GM21786 (cell line): ENCODE data around the gene NUDT3.
"Not testable (repeated sequence)": the region's sequence is repeated elsewhere in the genome, so short reads cannot be mapped to it uniquely, and the experiment has no call there.

Experiments
- ATAC-seq: cut with Tn5 transposase; IDR thresholded peaks from one replicate; pipeline ENCODE4 v1.9.1; 2021; ENCODE audit not compliant: unreplicated experiment

Gene NUDT3

GRCh38 chr6:34392497-34393190, at the start of gene NUDT3:
TSS of gene NUDT3 (minus strand) at chr6:34392669. CDS start at chr6:34392362, 307 bp downstream.
- peak; percentile 86 for ATAC-seq

DNA sequence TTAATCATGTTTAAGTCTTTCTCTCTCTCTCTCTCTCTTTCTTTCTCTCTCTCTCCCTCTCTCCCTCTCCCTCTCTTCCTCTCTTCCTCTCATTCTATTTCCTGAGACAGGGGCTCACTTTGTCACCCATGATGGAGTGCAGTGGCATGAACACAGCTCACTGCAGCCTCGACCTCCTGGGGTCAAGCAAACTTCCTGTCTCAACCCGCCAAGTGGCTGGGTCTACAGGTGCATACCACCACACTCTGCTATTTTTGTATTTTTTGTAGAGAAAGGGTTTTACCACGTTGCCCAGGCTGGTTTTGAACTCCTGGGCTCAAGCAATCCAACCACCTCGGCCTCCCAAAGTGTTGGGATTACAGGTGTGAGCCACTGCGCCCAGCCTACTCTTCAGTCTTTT, 49.1 kb upstream of the NUDT3 start:
- ATAC-seq = no peak

- no peak for ATAC-seq
These were observed 47.0 kb upstream of the NUDT3 start for GRCh38 chr6:34439442-34439841.

DNA sequence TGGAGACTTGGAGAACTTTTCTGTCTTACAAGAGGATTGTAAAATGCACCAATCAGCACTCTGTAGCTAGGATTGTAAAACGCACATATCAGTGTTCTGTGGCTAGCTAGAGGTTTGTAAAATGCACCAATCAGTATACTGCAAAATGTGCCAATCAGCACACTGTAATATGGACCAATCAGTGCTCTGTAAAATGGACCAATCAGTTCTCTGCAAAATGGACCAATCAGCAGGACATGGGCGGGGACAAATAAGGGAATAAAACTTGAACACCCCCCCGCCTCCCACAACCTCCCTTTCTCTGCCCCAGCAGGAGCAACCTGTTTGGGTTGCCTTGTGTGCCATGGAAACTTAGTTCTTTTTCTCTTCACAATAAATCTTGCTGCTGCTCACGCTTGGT, 46.2 kb upstream of the NUDT3 start:
- ATAC-seq = no peak

DNA sequence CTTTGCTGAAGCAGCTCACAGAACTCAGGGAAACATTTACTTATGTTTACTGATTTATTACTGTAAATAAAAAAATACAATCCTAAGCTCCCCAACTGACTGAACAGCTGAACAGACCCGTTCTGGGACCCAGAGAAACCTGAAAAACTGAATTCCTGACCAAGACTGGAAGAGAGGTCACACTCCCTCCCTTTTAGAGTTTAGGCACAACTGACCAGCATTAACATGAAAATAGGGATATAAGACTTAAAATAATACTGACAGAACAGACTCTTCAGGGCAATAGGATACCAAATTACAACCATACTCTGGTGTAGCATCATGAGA, 45.1 kb upstream of the NUDT3 start:
- ATAC-seq = no peak

DNA sequence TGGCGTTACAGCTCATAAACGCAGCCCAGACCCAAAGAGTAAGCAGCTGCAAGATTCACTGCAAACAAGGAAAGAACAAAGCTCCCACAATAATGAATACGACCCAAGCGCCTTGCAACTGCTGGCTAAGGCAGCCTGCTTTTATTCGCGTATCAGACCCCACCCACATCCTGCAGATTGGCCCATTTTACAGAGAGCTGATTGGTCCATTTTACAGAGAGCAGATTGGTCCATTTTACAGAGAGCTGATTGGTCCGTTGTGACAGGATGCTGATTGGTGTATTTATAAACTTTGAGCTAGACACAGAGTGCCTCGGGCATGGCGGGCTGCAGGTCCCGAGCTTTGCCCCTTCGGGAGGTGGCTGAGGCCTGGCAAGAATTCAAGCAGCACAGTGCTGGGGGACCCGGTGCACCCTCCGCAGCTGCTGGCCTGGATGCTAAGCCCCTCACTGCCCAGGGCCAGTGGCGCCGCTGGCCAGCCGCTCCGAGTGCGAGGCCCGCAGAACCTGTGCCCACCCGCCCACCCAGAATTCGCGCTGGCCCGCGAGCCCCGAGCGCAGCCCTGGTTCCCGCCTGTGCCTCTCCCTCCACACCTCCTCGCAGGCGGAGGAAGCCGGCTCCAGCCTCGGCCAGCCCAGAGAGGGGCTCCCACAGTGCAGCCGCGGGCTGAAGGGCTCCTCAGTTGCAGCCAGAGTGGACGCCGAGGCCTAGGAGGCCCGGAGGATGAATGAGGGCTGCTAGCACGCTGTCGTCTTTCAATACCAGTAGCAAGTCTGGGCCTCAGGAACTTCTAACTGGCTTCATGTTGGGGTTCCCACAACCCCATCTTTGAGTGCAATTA, 44.6 kb upstream of the NUDT3 start:
- ATAC-seq = no peak

DNA sequence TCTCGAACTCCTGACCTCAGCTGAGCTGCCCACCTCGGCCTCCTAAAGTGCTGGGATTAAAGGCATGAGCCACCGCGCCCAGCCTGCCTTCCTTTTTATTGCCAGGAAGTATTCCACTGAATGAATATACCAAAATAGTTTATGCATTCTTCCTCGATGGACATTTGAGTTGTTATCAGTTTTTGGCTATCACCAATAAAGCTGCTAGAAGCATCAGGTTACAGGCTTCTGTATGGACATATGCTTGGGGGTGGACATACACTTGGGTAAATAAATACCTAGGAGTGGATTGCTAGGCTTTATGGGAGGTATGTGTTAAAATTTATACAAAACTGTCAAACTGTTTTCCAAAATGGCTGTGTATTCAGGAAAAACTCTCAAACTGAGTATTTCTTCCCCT, 43.4 kb upstream of the NUDT3 start:
- ATAC-seq = no peak

GRCh38 chr6:34425498-34426410, 33.3 kb upstream of the NUDT3 start, which contains the start of gene RPS10:
TSS of gene RPS10 (minus strand) at chr6:34426069. CDS start at chr6:34425221, 848 bp downstream.
- peak; percentile 85 for ATAC-seq

DNA sequence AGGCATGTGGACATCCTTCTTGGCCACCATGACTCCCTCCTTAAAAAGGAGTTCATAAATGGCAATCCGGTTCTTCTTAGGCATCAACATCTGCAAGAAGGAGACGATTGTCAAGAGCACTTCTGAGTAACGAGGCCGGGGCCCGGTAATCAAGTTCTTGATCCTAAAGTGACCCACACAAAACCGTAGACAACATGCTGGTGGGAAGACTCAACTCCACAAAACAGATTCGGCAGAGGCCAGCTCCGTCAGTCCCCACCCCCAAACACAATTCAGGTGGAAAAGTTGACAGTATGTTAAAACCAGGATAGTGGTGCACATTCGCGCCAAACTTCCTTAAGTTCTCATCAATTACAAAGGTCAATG, 32.6 kb upstream of the NUDT3 start:
- no peak for ATAC-seq

- no peak for ATAC-seq
These were observed 32.0 kb upstream of the NUDT3 start for GRCh38 chr6:34424200-34425131.

GRCh38 chr6:34423254-34423653, 30.8 kb upstream of the NUDT3 start:
- no peak for ATAC-seq

DNA sequence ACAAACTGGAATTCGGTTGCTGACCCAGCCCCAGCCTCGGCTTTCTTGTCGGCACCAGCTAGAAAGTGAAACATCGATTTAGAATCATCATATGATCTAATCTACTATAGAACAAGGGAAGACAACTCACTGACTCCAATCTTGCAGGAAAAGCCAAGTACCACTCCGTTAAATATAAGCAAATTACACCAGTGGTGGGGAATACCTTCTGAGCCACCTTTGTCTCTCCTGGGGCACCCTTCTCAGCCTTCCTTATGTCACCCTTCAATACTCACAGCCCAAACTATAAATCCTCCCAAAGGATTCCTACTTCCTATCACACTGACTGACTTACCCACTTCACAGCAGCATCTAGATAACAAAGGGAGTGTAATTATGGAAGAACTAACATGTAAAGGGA, 25.9 kb upstream of the NUDT3 start:
- no peak for ATAC-seq

GRCh38 chr6:34416877-34417371, 24.5 kb upstream of the NUDT3 start:
- no peak for ATAC-seq

DNA sequence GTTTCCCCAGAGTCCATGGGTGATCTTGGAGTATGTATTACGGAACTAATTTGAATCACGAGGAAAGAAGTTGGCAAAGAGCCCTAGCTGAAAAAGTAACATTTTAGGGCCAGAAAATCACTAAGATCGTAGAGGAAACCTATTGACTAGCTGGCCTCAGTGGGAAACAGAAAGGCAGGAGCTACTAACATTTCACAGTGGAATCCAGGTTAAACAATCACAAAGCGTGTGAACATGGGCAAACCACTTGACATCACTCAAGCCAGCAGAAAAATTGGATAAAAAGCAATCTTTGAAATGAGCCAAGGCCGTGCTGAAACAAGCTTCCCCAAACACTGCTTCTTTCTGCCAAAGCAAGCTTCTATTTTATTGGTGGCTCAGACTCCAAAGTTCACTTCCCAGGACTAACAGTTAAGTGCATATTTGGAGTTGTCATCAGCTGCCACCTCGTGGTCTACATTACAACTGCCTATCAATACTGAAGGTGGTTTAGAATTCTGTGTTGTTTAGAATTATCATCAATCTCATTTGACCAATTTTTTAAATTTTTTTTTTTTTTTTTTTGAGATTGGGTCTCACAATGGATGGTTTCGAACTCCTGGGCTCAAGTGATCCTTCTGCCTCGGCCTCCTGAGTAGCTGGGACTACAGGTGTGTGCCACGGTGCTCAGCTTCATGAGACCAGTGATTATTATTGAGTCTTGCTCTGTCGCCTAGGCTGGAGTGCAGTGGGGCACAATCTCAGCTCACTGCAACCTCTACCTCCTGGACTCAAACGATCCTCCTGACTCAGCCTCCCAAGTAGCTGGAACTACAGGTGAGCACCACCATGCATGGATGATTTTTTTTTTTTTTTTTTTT, 22.8 kb upstream of the NUDT3 start:
- ATAC-seq = no peak

DNA sequence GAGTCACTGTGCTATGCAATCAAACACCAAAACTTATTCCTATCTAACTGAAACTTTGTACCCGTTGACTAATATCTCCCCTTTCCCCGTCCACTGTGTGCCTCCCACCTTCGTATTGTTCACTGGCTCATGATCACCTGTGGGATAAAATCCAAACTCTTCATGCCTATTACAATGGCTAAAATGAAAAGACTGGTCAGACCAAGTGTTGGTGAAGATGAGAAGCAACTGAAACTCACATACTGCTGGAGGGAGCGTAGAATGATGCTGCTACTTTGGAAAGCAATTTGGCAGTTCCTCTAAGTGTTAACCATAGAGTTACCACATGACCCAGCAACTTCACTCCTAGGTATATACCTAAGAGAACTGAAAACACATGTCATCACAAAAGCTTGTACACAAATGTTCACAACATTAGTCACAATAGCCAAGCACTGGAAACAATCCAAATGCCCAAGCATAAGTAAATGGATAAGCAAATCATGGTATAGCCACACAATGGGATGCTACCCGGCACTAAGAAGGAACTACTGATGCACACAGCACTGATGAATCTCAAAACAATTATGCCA, 20.3 kb upstream of the NUDT3 start:
- no peak for ATAC-seq

DNA sequence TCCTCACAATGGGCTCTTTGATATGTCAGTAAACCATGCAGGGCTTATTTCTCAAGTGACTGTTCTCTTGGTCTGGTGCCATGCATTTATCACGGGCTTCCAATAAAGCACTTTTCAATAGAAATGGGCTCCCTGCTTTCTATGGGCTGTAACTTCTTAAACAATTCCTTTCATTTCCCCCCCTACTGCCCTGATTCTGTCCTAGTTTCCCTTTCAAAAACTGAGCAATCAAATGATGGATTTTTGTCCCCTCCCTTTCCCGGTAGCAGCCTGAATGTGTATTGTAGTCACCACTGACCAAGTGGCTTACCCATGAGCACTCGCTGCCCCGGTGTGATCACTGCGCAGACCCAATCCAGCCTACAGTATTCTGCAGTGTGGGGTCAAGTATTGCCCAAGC, 19.5 kb upstream of the NUDT3 start:
- no peak for ATAC-seq

- not testable (repeated sequence) for ATAC-seq
These were observed 15.4 kb upstream of the NUDT3 start for GRCh38 chr6:34407915-34408314.

DNA sequence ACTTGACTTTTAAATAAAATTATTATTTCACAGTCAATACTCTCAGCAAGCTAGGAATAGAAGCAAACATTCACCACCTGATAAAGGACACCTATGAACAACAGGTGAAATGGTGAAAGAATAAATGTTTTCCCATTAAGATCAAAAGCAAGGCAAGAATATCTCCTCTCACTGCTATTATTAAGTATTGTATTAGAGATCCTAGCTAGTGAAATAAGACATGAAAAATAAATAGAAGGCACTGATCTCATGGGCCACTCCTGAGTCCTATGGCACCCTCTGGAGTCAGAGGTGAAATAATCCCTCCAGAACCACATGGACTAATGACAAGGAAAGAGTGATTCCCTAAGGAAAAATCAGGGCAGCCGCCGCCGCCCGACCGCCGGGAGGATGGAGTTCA, 4.0 kb upstream of the NUDT3 start:
- no peak for ATAC-seq

DNA sequence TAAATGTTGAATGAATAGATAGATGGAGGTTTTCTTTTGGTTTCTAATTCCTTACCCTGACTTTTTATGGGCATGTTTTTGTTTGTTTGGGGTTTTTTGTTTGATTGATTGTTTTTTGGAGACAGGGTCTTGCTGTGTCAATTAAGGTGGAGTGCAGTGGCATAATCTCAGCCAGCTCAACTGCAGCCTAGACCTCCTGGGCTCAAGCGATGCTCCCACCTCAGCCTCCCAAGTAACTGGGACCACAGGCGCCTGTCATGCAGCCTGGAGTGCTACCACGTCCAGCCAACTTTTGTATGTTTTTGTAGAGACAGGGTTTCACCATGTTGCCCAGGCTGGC, 1.5 kb upstream of the NUDT3 start:
- no peak for ATAC-seq
